ENCODE data around the gene TTLL13. TPM values are rescaled to one million over a fixed set of nuclear protein-coding genes. Genes with fewer than 3 reads are reported as not detected.

The TTLL13 gene
- total and polyA plus RNA-seq, 9 of the 15 experiments (the other 6 are each of a cell fraction or from before 2014, with no cell fraction given), result 0.05 to 0.24 (median 0.11) TPM; not detected in 1

- TF ChIP-seq RERE (CRISPR knock-in tag; IDR thresholded peaks at IDR 0.05; ENCODE audit: borderline replicate concordance) (no peak), ZSCAN29 (IDR thresholded peaks at IDR 0.05) (no peak), THRB (CRISPR knock-in tag; conservative IDR thresholded peaks at IDR 0.05) (0 out of 2 replicates have a peak, but pooled peaks have one; percentile 12), ZNF551 (CRISPR knock-in tag; IDR thresholded peaks at IDR 0.05) (no peak), MEF2A (IDR thresholded peaks at IDR 0.05; ENCODE audit: control insufficient read depth, low read depth, low read length) (peak; percentile 1; the same call in 1 of the 2 replicates), EP400 (IDR thresholded peaks at IDR 0.05) (peak; percentile 97), HNRNPLL (IDR thresholded peaks at IDR 0.05; ENCODE audit: low read depth, low read length, poor library complexity, severe bottlenecking) (peak; percentile 94), HNRNPH1 (optimal IDR thresholded peaks at IDR 0.05; ENCODE audit: low read depth, low read length) (no peak), THRA (IDR thresholded peaks at IDR 0.05) (no peak), TRIM24 (IDR thresholded peaks at IDR 0.05) (0 out of 4 replicates have a peak, but pooled peaks of 1 of the 2 experiments have one; percentile 9), KAT8 (IDR thresholded peaks at IDR 0.05; ENCODE audit: low read depth) (no peak), MBD2 (IDR thresholded peaks at IDR 0.05; ENCODE audit: borderline replicate concordance, low read depth) (peak; percentile 81; the same call in 1 of the 2 replicates), ZNF740 (CRISPR knock-in tag; IDR thresholded peaks at IDR 0.05) (no peak), ZNF740 (tag; IDR thresholded peaks at IDR 0.05) (peak in 1 of 2 experiments; percentile 21; a peak in 1 of 4 replicates), CHD4 (IDR thresholded peaks at IDR 0.05; ENCODE audit: insufficient read depth, insufficient replicate concordance, low read depth, low read length, poor library complexity, severe bottlenecking) (no peak), MAFG (tag; conservative IDR thresholded peaks at IDR 0.05) (no peak)
Observed at GRCh38 chr15:90265271-90266060, 16.1 kb downstream of the TTLL13 start, which contains the start of gene NGRN (continued).

Data from K562 (cell line).